ENCODE data around the gene GASK1A.

Gene GASK1A

GRCh38 chr3:43091481-43091880 lies 112.4 kb downstream of the GASK1A start:
- no peak for DNase-seq (ENCODE audit: low spot score)

GRCh38 chr3:43093006-43093405 lies 113.9 kb downstream of the GASK1A start:
- no peak for DNase-seq (ENCODE audit: low spot score)

DNA sequence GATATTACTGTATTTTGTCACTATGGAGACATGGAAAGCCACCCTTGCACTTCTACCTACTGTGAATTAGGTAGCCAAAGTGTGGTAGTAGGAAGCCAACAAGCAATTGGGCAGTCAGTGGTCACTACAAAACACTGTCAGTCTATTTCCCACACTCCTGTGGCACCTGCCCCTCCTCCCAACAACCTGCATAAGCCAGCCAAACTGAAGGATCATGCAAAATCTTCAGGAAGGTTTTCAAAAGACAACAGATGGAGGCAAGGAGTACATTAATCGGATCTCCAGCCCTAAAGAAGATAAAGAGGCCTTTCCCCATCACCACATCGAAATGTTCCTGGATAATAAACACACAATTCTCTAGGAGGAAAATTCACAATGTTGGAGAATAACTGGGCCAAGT lies 114.9 kb downstream of the GASK1A start:
- no peak for DNase-seq (ENCODE audit: low spot score)

- no peak for DNase-seq (ENCODE audit: low spot score)
Measured at GRCh38 chr3:43094381-43094780, 115.3 kb downstream of the GASK1A start.

DNA sequence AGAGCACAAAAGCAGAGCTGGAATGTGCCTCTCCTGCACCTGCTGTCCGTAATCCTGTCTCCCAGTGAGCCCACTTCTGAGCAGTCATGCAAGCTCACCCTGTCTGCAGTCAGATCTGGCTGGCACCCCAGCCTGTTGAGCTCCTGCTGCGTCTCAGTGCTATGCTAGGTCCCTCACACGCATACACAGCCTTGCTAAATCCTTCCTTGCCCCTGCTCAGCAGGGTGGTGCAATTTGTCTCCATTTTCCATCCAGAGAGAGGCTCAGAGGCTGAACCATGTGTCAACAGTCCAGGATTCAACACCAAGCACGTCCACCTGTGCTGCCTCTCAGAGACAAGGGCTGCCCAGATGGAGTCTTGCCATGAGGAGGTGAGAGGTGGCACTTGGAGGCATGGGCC lies 115.7 kb downstream of the GASK1A start:
- DNase-seq (ENCODE audit: low spot score), result no peak

DNA sequence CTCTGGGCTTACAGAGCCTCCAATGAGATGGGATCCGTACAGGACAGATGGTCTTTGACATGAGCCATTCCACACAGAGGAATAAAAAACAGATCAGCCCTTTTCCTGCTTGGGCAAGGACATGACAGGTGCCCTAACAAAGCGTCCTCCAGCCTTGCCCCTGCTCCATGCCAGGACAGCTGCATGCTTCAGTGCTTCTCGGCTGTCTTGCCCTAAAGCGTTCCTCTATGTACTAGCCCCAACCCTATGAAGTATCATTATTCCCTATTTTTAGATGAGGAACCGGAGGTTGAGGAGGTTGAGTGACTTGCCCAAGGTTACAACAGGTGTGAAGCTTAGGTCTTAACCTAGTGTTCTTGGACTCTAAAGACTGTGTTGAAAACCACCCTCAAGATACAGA lies 116.3 kb downstream of the GASK1A start:
- no peak for DNase-seq (ENCODE audit: low spot score)

- no peak for DNase-seq (ENCODE audit: low spot score)
Measured at GRCh38 chr3:43096761-43097160, 117.7 kb downstream of the GASK1A start.

DNA sequence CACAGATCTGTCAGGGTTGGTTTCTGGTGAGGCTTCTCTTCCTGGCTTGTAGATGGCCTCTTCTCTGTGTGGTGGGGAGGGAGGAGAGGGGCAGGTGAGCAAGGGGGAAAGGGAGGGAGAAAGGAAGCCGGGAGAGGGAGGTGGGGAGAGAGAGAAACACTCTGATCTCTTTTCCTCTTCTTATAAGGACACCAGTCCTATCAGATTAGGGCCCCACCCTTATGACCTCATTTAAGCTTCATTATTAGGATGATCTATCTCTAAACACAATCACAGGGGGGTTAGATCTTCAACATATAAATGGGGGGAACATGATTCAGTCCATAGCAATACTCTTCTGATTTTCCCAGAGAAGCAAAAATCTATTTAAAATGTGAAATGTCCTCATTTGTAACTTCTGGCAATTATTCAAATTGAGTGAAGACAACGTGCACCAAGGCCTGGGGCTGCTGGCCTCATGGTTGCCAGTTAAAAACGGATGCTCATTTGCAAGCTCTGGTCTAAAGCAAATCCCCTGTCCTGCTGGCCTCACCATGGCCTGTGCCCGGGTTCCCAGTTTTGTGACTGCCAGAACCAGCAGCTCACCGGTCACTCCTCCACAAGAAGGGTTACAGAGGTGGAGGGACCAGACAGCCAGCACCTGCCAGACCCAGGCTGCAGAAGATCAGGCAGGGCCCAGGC lies 118.4 kb downstream of the GASK1A start:
- DNase-seq (ENCODE audit: low spot score), result no peak

- DNase-seq (ENCODE audit: low spot score), result no peak
Measured at GRCh38 chr3:43098761-43099160, 119.7 kb downstream of the GASK1A start.

DNA sequence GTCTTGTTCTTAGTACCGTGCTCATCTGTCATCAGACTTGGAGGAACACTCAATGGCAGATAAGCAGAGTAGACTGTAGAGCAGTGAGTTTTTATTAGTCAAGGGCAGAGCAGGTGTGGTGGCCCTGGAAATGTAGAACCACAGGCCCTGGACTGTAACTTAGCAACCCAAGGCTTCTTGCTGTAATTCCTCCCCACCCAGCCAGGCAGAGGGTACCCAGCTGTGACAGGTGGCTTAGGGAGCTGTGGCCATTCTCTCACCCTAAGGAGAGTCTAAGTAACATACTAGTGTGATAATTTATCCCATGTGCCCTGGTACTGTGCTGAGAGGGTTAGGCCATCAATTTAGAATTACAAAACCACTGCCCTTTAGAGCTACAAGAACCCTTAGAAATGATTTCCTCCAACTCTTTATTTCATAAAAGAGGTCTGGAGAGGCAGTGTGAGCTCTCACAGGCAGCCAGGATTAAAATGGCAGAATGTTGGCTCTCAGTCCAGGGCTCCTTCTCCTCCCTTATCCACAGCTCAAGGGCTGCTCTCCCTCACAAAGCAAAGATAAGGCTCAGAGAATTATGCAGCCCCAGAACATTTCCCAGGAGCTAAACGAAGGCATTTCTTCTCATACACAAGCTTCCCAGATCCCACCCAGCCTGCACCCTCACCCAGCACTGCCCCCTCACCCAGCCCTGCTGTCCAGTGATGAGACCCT lies 123.8 kb downstream of the GASK1A start:
- DNase-seq (ENCODE audit: low spot score), result no peak

DNA sequence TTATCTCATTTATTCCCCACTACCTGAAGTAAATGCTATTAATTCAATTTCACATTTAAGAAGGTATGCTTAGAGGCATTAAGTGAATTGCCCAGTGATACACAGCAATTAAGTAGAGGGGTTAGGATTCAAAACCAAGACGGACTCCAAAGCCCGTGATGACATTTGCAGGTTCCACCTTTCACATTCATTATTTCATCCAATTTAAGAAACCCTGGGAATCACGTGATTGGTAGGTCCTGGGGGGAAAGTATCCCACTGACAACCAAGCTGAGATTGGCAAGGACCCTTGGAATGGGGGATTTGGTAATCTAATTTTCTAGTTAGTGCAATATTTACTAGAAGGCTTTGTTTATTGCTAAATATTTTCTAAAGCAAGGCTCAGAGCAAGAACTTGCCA lies 124.9 kb downstream of the GASK1A start:
- DNase-seq (ENCODE audit: low spot score), result no peak

GRCh38 chr3:43104660-43105595 lies 125.8 kb downstream of the GASK1A start:
- no peak for DNase-seq (ENCODE audit: low spot score)

DNA sequence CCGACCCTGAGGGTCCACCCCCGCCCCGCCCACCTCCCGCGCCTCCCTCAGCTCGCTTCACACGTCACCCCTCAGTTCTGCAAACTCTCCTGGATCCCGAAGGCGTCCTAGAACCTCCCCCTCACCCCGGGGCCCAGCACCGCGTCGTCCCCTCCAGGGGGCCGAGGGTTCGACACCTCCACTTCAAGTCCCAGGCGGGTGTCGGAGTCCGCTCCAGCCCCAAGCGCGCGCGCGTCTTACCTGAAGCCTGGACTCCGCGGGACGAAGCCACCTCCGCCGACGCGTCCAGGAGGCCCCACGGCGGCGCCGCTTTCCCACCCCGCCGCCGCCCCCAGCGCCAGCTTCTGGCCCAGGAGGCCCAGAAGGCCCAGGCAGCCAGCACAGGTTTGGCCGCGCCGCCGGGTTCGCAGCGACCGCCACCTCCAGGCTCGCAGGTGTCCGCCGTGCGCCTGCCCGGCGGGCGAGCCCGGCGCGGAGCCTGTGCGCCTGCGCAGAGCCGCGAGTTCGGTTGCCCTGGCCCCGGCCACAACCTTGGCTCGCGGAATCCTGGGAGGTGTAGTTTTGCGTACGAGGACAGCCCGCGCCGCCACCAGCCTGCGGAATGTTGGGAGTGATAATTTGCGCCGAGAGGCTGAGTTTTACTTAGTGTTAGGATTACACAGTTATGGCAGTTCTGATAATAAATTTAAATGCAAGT lies 126.6 kb downstream of the GASK1A start, which contains the start of gene POMGNT2:
TSS of gene POMGNT2 (minus strand) at position 484 of the 697 bp plus-strand sequence. CDS start 24,648 bp downstream, outside the sequence.
- DNase-seq (ENCODE audit: low spot score), result peak; percentile 95

GRCh38 chr3:43106293-43106628 lies 127.2 kb downstream of the GASK1A start:
- no peak for DNase-seq (ENCODE audit: low spot score)

Measured in COLO829 (cell line).